Measurements from ENCODE around the gene ARMC9. TPM values are rescaled to one million over a fixed set of nuclear protein-coding genes. Genes with fewer than 3 reads are reported as not detected.
A peak's percentile ranks its signal among the peaks of the same experiment; 100 is the strongest.

Gene ARMC9
- total RNA-seq, 4 donors from 2014 or later = 11.5 to 59.5 (median 14.4) TPM

- Histone ChIP-seq H3K36me3 (no peaks in the 10 kb centered on the region), H3K27me3 (no peaks in the 10 kb centered on the region), H3K4me1 (peaks cover 0 to 8% (median 2%) of the 10 kb centered on the region in 4 donors), H3K27ac (peak overlapping the region; percentile 4 to 55 (median 26)), H3K9me3 (no peaks in the 10 kb centered on the region), H3K4me3 (no peak overlapping the region)
- in situ Hi-C loops (cut with MboI; ENCODE audit: low pct_ligation_motif_present in 1 of 4, low pct_unique_long_range_greater_than_20kb in 1 of 4, low sequenced_read_pairs in 3 of 4) (no loop called here), intact Hi-C loops (cut with DNase I; ENCODE audit: low total_unique reads) (no loop called here)
- TF ChIP-seq POLR2AphosphoS5 (IDR thresholded peaks at IDR 0.05) (no peak), EP300 (IDR thresholded peaks at IDR 0.05; ENCODE audit: low read depth) (no peak), CTCF (IDR thresholded peaks at IDR 0.05) (no peak), POLR2A (IDR thresholded peaks at IDR 0.05) (no peak)
- WGBS, 2 donors (ENCODE audit: low coverage in 1 of 2) = 80 to 81% methylated on average over 8 to 22 of the region's 22 CpGs
- DNase-seq = peak; percentile 35
Measured at GRCh38 chr2:231321556-231322334, 123.3 kb downstream of the ARMC9 start.

DNA sequence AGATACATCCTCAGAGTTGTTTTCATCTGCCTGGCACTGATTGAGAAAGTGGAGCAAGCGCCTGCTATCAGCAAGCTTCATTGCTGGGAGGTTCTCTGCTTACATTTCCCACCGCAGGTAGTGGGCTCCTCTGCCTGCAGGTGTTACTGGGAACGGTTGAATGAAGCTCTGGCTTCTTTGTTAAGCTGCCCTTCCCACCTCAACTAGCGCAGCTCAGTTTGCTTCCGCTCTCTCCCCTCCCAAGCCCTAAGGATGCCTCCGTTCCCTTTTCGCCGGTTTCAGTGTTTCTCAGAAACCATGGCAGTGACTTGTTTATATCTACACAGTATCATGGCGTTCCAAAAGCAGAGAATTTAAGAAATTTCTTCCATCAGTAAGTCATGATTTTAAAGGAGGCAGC, 124.9 kb downstream of the ARMC9 start:
- Histone ChIP-seq H3K27ac (no peak overlapping the region), H3K36me3 (no peaks in the 10 kb centered on the region), H3K4me3 (no peak overlapping the region), H3K9me3 (no peaks in the 10 kb centered on the region), H3K27me3 (no peaks in the 10 kb centered on the region), H3K4me1 (peaks cover 0 to 8% (median 2%) of the 10 kb centered on the region in 4 donors)
- no peak for TF ChIP-seq POLR2AphosphoS5 (IDR thresholded peaks at IDR 0.05)
- TF ChIP-seq EP300 (IDR thresholded peaks at IDR 0.05; ENCODE audit: low read depth) = no peak
- intact Hi-C loops (cut with DNase I; ENCODE audit: low total_unique reads) = no loop called here
- in situ Hi-C loops (cut with MboI; ENCODE audit: low pct_ligation_motif_present in 1 of 4, low pct_unique_long_range_greater_than_20kb in 1 of 4, low sequenced_read_pairs in 3 of 4) = no loop called here
- WGBS, 2 donors (ENCODE audit: low coverage in 1 of 2) = 81 to 95% methylated on average over 3 to 9 of the region's 9 CpGs
- DNase-seq = no peak

- no peak for DNase-seq
- 88 to 100% methylated on average over 2 of the region's 2 CpGs for WGBS, 2 donors (ENCODE audit: low coverage in 1 of 2)
- Histone ChIP-seq H3K4me1 (no peaks in the 10 kb centered on the region), H3K4me3 (no peak overlapping the region), H3K36me3 (no peaks in the 10 kb centered on the region), H3K27me3 (no peaks in the 10 kb centered on the region), H3K9me3 (no peaks in the 10 kb centered on the region), H3K27ac (no peak overlapping the region)
- TF ChIP-seq POLR2AphosphoS5 (IDR thresholded peaks at IDR 0.05) (no peak), EP300 (IDR thresholded peaks at IDR 0.05; ENCODE audit: low read depth) (no peak), CTCF (IDR thresholded peaks at IDR 0.05) (no peak), POLR2A (IDR thresholded peaks at IDR 0.05) (no peak)
- intact Hi-C loops (cut with DNase I; ENCODE audit: low total_unique reads) (no loop called here), in situ Hi-C loops (cut with MboI; ENCODE audit: low pct_ligation_motif_present in 1 of 4, low pct_unique_long_range_greater_than_20kb in 1 of 4, low sequenced_read_pairs in 3 of 4) (no loop called here)
Measured at GRCh38 chr2:231325826-231326225, 127.4 kb downstream of the ARMC9 start.

GRCh38 chr2:231326404-231326803, 128.0 kb downstream of the ARMC9 start:
- no peak overlapping the region for H3K27ac ChIP-seq
- WGBS, 2 donors (ENCODE audit: low coverage in 1 of 2) = 92% methylated on average over 3 of the region's 3 CpGs; no CpG with 5 or more reads in 1 of the 2 donors
- H3K9me3 ChIP-seq = no peaks in the 10 kb centered on the region
- H3K36me3 ChIP-seq = no peaks in the 10 kb centered on the region
- in situ Hi-C loops (cut with MboI; ENCODE audit: low pct_ligation_motif_present in 1 of 4, low pct_unique_long_range_greater_than_20kb in 1 of 4, low sequenced_read_pairs in 3 of 4) (no loop called here), intact Hi-C loops (cut with DNase I; ENCODE audit: low total_unique reads) (no loop called here)
- H3K4me3 ChIP-seq = no peak overlapping the region
- H3K4me1 ChIP-seq = no peaks in the 10 kb centered on the region
- no peak for DNase-seq
- H3K27me3 ChIP-seq = no peaks in the 10 kb centered on the region
- no peak for TF ChIP-seq CTCF (IDR thresholded peaks at IDR 0.05)
- no peak for TF ChIP-seq POLR2AphosphoS5 (IDR thresholded peaks at IDR 0.05)
- no peak for TF ChIP-seq POLR2A (IDR thresholded peaks at IDR 0.05)
- TF ChIP-seq EP300 (IDR thresholded peaks at IDR 0.05; ENCODE audit: low read depth) = no peak
